Measurements from ENCODE around the gene DGKD. TPM values are rescaled to one million over a fixed set of nuclear protein-coding genes. Genes with fewer than 3 reads are reported as not detected.
A peak's percentile ranks its signal among the peaks of the same experiment; 100 is the strongest.

Gene DGKD
- total and polyA plus RNA-seq, 5 experiments from 2014 or later, result 29.3 to 315 (median 44.5) TPM

- Mint-ChIP-seq H3K27ac (peak overlapping the region; percentile 91 to 99 (median 96)), H3K4me1 (peaks cover 58 to 98% (median 95%) of the 10 kb centered on the region in 4 donors), H3K4me3 (peak overlapping the region in 9 of 10 donors; percentile 32 to 96 (median 88)), H3K9me3 (no peaks in the 10 kb centered on the region), H3K36me3 (peaks cover 4 to 31% (median 12%) of the 10 kb centered on the region in 3 donors), H3K27me3 (no peaks in the 10 kb centered on the region)
- ATAC-seq (no peak), DNase-seq (no peak)
- POLR2A ChIA-PET, result interaction anchor here (0.6 to 13.7 kb wide), 9 partner anchors 10 to 71 kb away, joined by 3 to 292 read pairs (median 6); partner anchors contain the start of gene DGKD
Measured at GRCh38 chr2:233424154-233424951, 70.1 kb downstream of the DGKD start.

GRCh38 chr2:233426619-233427342 lies 72.5 kb downstream of the DGKD start:
- no peaks in the 10 kb centered on the region for H3K9me3 Mint-ChIP-seq
- H3K4me1 Mint-ChIP-seq, result peaks cover 51 to 94% (median 92%) of the 10 kb centered on the region in 4 donors
- H3K27me3 Mint-ChIP-seq, result no peaks in the 10 kb centered on the region
- H3K4me3 Mint-ChIP-seq, result peak overlapping the region in 7 of 10 donors; percentile 8 to 64 (median 15)
- POLR2A ChIA-PET, result interaction anchor here (0.7 to 1.4 kb wide), 2 partner anchors 10 to 520 kb away, joined by 5 to 9 read pairs; no protein-coding TSS in a partner anchor
- peak overlapping the region in 8 of 10 donors; percentile 28 to 85 (median 64) for H3K27ac Mint-ChIP-seq
- DNase-seq, result no peak
- no peak for ATAC-seq
- peaks cover 4 to 48% (median 12%) of the 10 kb centered on the region in 3 donors for H3K36me3 Mint-ChIP-seq

- no peak for DNase-seq
- Mint-ChIP-seq H3K4me3 (peak overlapping the region in 6 of 10 donors; percentile 20 to 61 (median 28)), H3K27ac (peak overlapping the region; percentile 18 to 91 (median 66)), H3K36me3 (peaks cover 4 to 56% (median 17%) of the 10 kb centered on the region in 3 donors), H3K27me3 (no peaks in the 10 kb centered on the region), H3K4me1 (peaks cover 43 to 88% (median 85%) of the 10 kb centered on the region in 4 donors), H3K9me3 (no peaks in the 10 kb centered on the region)
- POLR2A ChIA-PET, result interaction anchor here (1.2 to 1.6 kb wide), 4 partner anchors 8 to 24 kb away, joined by 3 to 5 read pairs (median 4); no protein-coding TSS in a partner anchor
- ATAC-seq, result peak in 1 of 2 donors; percentile 18
Measured at GRCh38 chr2:233428008-233428407, 73.7 kb downstream of the DGKD start.

- no peaks in the 10 kb centered on the region for H3K27me3 Mint-ChIP-seq
- no peak for ATAC-seq
- peaks cover 4 to 59% (median 17%) of the 10 kb centered on the region in 3 donors for H3K36me3 Mint-ChIP-seq
- peak overlapping the region in 7 of 10 donors; percentile 56 to 85 (median 66) for H3K27ac Mint-ChIP-seq
- peaks cover 40 to 85% (median 84%) of the 10 kb centered on the region in 4 donors for H3K4me1 Mint-ChIP-seq
- H3K9me3 Mint-ChIP-seq, result no peaks in the 10 kb centered on the region
- DNase-seq, result no peak
- POLR2A ChIA-PET, result interaction anchor here (1.2 to 1.6 kb wide), 4 partner anchors 9 to 24 kb away, joined by 3 to 5 read pairs (median 4); no protein-coding TSS in a partner anchor
- peak overlapping the region in 2 of 10 donors; percentile 24 to 33 for H3K4me3 Mint-ChIP-seq
Measured at GRCh38 chr2:233428438-233428837, 74.1 kb downstream of the DGKD start.

- H3K27ac Mint-ChIP-seq, result peak overlapping the region; percentile 37 to 85 (median 79)
- DNase-seq (no peak), ATAC-seq (no peak)
- H3K4me1 Mint-ChIP-seq, result peaks cover 34 to 79% (median 77%) of the 10 kb centered on the region in 4 donors
- POLR2A ChIA-PET, result interaction anchor here (0.8 to 1.6 kb wide), 4 partner anchors 10 to 25 kb away, joined by 3 to 4 read pairs (median 4); no protein-coding TSS in a partner anchor
- no peaks in the 10 kb centered on the region for H3K9me3 Mint-ChIP-seq
- peak overlapping the region in 7 of 10 donors; percentile 10 to 63 (median 43) for H3K4me3 Mint-ChIP-seq
- H3K27me3 Mint-ChIP-seq, result no peaks in the 10 kb centered on the region
- peaks cover 4 to 62% (median 17%) of the 10 kb centered on the region in 3 donors for H3K36me3 Mint-ChIP-seq
Measured at GRCh38 chr2:233429175-233429897, 75.0 kb downstream of the DGKD start.

GRCh38 chr2:233430081-233430480 lies 75.8 kb downstream of the DGKD start:
- ATAC-seq (no peak), DNase-seq (no peak)
- Mint-ChIP-seq H3K9me3 (no peaks in the 10 kb centered on the region), H3K27me3 (no peaks in the 10 kb centered on the region), H3K27ac (peak overlapping the region in 7 of 10 donors; percentile 2 to 85 (median 68)), H3K4me3 (peak overlapping the region in 6 of 10 donors; percentile 3 to 43 (median 24)), H3K36me3 (peaks cover 4 to 69% (median 20%) of the 10 kb centered on the region in 3 donors), H3K4me1 (peaks cover 36 to 82% (median 76%) of the 10 kb centered on the region in 4 donors)
- POLR2A ChIA-PET, result interaction anchor here (0.8 to 1.3 kb wide), 3 partner anchors 10 to 13 kb away, joined by 3 to 6 read pairs (median 4); no protein-coding TSS in a partner anchor

GRCh38 chr2:233430651-233431050 lies 76.4 kb downstream of the DGKD start:
- DNase-seq, result no peak
- peak overlapping the region in 8 of 10 donors; percentile 14 to 70 (median 57) for H3K27ac Mint-ChIP-seq
- POLR2A ChIA-PET, result interaction anchor here (1.1 to 1.3 kb wide), 2 partner anchors 11 to 13 kb away, joined by 3 to 6 read pairs; no protein-coding TSS in a partner anchor
- H3K9me3 Mint-ChIP-seq, result no peaks in the 10 kb centered on the region
- peaks cover 4 to 70% (median 24%) of the 10 kb centered on the region in 3 donors for H3K36me3 Mint-ChIP-seq
- H3K4me1 Mint-ChIP-seq, result peaks cover 36 to 79% (median 73%) of the 10 kb centered on the region in 4 donors
- no peak overlapping the region for H3K4me3 Mint-ChIP-seq
- ATAC-seq, result no peak
- no peaks in the 10 kb centered on the region for H3K27me3 Mint-ChIP-seq

GRCh38 chr2:233433029-233433428 lies 78.7 kb downstream of the DGKD start:
- no peaks in the 10 kb centered on the region for H3K9me3 Mint-ChIP-seq
- no peak for ATAC-seq
- H3K27me3 Mint-ChIP-seq, result no peaks in the 10 kb centered on the region
- peaks cover 19 to 56% (median 50%) of the 10 kb centered on the region in 4 donors for H3K4me1 Mint-ChIP-seq
- H3K27ac Mint-ChIP-seq, result peak overlapping the region; percentile 10 to 82 (median 73)
- POLR2A ChIA-PET, result no interaction called here
- no peak for DNase-seq
- no peak overlapping the region for H3K4me3 Mint-ChIP-seq
- H3K36me3 Mint-ChIP-seq, result peaks cover 0 to 70% (median 16%) of the 10 kb centered on the region in 3 donors

- POLR2A ChIA-PET, result no interaction called here
- Mint-ChIP-seq H3K36me3 (peaks cover 2 to 74% (median 18%) of the 10 kb centered on the region in 3 donors), H3K9me3 (no peaks in the 10 kb centered on the region), H3K4me3 (no peak overlapping the region), H3K4me1 (peaks cover 20 to 48% (median 43%) of the 10 kb centered on the region in 4 donors), H3K27me3 (no peaks in the 10 kb centered on the region), H3K27ac (peak overlapping the region in 5 of 10 donors; percentile 60 to 84 (median 81))
- ATAC-seq (no peak), DNase-seq (no peak)
Measured at GRCh38 chr2:233433794-233434193, 79.5 kb downstream of the DGKD start.

- H3K36me3 Mint-ChIP-seq, result peaks cover 6 to 81% (median 19%) of the 10 kb centered on the region in 3 donors
- no peaks in the 10 kb centered on the region for H3K27me3 Mint-ChIP-seq
- no peak for ATAC-seq
- H3K4me3 Mint-ChIP-seq, result no peak overlapping the region
- no peaks in the 10 kb centered on the region for H3K9me3 Mint-ChIP-seq
- peaks cover 20 to 38% (median 34%) of the 10 kb centered on the region in 4 donors for H3K4me1 Mint-ChIP-seq
- POLR2A ChIA-PET, result interaction anchor here (1.5 to 3.3 kb wide), 2 partner anchors 13 to 15 kb away, joined by 4 to 13 read pairs; no protein-coding TSS in a partner anchor
- no peak for DNase-seq
- H3K27ac Mint-ChIP-seq, result peak overlapping the region in 9 of 10 donors; percentile 60 to 86 (median 79)
Measured at GRCh38 chr2:233434666-233435330, 80.5 kb downstream of the DGKD start.

Data from naive thymus-derived CD8-positive, alpha-beta T cell (primary cell).